Mammary epithelial cell (primary cell): Measurements from ENCODE around the gene GSTM2.

Experiments used
- EZH2 ChIP-seq: IDR thresholded peaks from 2 replicates; pipeline ENCODE4 v1.6.1; 2012; ENCODE audit warnings: low read length, inconsistent platforms, borderline replicate concordance
- TF ChIP-seq, protein P1 (sequence below), 2 donors: IDR thresholded peaks in 1 of 2; conservative IDR thresholded peaks in 1 of 2; 2 replicates each; pipeline ENCODE4 v1.5.1; 2011 to 2012; ENCODE audit warnings: inconsistent platforms in 2 of 2, low read length in 2 of 2, mild to moderate bottlenecking in 2 of 2, control low read depth in 1 of 2, low read depth in 1 of 2; ENCODE audit not compliant: insufficient read depth in 1 of 2; ENCODE audit errors: extremely low read depth in 1 of 2

DNA sequence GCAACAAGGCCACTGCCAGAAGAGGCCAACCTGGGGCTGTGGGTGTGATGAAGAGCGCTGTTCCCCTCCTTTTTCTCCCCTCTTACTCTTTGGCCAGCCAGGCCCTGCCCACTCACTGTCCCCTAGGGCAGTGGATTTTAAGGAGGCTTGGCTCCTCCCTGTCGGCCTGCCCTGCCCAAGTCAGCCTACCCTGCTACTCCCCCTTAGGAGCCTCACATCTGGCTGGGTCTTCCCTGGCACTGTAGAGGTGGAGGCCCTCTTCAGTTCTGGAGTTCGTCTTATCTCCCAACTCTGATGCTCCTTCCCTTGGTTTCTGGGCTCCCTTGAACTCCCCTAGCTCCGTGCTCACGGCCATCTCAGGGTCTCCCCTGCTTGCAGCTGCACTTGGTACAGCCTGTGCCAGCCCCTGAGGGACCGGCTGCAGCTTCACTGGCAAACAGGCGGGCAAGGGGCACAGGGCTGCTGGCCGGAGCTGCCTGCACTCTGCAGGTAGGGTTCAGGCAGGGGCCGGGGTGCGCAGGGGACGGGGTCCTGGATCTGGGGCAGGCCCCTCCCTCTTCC lies 44.2 kb upstream of the GSTM2 start:
- TF ChIP-seq, protein P1, sequence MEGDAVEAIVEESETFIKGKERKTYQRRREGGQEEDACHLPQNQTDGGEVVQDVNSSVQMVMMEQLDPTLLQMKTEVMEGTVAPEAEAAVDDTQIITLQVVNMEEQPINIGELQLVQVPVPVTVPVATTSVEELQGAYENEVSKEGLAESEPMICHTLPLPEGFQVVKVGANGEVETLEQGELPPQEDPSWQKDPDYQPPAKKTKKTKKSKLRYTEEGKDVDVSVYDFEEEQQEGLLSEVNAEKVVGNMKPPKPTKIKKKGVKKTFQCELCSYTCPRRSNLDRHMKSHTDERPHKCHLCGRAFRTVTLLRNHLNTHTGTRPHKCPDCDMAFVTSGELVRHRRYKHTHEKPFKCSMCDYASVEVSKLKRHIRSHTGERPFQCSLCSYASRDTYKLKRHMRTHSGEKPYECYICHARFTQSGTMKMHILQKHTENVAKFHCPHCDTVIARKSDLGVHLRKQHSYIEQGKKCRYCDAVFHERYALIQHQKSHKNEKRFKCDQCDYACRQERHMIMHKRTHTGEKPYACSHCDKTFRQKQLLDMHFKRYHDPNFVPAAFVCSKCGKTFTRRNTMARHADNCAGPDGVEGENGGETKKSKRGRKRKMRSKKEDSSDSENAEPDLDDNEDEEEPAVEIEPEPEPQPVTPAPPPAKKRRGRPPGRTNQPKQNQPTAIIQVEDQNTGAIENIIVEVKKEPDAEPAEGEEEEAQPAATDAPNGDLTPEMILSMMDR (conservative IDR thresholded peaks at IDR 0.05 in 1 of 2, IDR thresholded peaks at IDR 0.05 in 1 of 2; ENCODE audit: extremely low read depth in 1 of 2, insufficient read depth in 1 of 2, low read depth in 1 of 2, low read length in 2 of 2), result no peak
- no peak for TF ChIP-seq EZH2
